Stimulated activated CD4-positive, alpha-beta T cell treated with anti-CD3 and anti-CD28 coated beads, Interleukin-15, amount 100 ng/mL, for 24 hours (primary cell): ENCODE data around the gene STT3B.

ENCODE experiments used
- DNase-seq: peaks from one replicate; pipeline ENCODE4 v3.0.0-alpha.2; 2020

Gene STT3B

DNA sequence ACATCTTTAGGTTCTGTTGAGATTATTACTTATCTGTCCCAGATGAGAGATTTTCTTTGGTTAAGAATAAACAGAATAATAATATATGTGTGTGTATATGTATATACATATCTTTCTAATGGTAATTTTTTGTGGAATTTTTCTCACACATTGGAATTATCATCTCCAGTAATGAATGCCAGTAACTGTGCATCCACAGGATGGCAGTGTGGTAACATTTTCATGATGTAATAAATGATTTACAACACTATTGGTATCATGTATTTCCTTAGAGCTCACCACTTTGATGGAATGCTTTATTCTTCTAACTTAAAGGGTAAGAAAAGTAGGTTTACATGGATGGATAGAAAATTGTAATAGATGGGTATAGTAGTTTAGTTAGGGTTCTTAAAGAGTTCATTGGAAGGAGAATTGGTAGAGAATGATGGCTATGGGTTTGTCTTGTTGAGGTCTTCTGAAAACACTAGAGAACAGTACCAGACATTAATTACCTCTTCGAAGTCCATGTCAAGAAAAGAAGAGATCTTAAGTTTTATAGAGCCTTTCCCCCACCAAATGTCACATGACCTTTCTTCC is 78.1 kb downstream of the STT3B start:
- DNase-seq, result no peak

DNA sequence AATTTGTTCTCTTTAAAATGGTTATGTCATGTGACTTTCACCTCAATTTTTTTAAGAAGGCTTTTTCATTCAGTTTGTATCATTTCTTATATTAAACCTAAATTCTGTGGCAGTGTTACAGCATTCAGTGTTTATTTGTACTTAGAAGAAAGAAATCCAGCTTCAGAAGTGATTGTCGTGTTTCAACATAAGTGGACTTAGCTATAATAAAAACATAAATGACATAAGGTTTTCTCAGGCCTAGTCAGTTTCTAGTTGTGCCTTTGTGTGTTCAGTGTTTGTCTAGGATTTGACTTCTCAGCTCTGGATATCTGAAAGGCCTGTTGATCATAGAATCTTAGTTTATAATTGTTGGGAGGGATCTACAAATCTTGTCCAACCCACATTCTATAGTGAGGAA is 80.5 kb downstream of the STT3B start:
- DNase-seq, result no peak

GRCh38 chr3:31613654-31614053 is 80.9 kb downstream of the STT3B start:
- no peak for DNase-seq

DNA sequence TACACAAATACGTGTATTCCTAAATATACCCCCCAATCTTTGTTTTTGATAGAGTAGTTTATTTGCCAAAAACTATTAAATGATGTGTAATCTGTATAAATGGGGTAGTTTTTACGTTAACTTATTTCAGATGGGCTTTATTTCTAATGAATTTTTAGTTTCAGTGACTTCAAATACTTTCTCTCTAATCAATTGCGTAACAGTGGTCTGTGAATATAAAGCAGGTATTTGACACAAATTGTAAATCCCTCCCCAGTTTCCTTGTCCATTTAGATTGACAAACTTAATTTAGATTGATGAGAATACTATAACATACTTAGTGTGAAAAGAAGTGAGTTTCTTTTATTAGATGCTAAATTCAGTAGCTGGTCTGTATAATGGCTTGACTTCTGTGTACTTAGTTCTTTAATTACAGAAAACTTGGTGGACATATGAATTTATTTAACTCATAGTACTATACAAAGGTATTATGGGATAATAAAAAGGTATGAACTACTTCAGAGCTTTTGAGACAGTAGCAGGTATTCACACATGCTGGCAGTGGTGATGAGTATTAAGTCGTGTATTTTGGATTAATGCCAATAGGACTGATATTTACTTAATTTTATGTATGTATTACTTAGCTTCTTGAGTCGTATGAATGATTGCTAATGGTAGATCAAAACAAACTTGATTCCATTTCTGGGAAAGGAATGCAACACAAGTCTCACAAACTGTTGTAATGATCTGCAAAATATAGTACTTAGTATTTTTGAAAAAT is 81.6 kb downstream of the STT3B start:
- no peak for DNase-seq

- no peak for DNase-seq
These were observed 82.5 kb downstream of the STT3B start for GRCh38 chr3:31615071-31615875.

DNA sequence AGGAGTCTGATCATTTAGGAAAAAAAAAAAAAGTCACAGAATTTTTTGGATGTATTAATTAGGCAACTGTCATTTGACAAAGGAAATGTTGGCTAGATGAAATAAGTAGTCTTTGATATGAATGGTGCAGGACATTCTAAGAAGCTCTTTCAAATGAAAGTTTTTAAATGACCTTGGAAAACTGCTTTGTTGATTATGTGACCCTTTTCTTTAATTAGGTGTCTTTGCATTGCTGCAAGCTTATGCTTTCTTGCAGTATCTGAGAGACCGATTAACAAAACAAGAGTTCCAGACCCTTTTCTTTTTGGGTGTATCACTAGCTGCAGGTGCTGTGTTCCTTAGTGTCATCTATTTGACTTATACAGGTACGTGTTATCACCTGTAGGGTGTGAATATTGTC is 84.0 kb downstream of the STT3B start:
- DNase-seq, result no peak

GRCh38 chr3:31620656-31621055 is 87.9 kb downstream of the STT3B start:
- DNase-seq, result no peak

DNA sequence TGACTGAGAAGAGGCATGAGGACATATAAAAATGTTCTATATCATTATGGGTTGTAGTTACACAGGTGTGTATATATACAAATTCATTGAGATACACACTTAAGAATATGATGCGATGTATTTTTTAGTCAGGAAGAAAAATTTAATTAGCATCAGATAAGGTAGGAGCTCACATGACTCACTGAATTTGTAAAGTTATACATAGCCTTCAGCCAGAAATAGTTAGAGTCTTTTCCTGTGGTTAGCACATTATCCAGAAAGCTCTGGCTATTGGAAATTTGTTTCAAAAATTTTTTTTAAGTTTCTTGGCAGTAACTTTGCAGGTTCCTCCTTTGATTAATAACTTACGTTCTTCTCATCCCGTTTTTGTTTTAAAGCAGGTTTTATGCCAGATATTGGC is 88.6 kb downstream of the STT3B start:
- DNase-seq, result no peak

DNA sequence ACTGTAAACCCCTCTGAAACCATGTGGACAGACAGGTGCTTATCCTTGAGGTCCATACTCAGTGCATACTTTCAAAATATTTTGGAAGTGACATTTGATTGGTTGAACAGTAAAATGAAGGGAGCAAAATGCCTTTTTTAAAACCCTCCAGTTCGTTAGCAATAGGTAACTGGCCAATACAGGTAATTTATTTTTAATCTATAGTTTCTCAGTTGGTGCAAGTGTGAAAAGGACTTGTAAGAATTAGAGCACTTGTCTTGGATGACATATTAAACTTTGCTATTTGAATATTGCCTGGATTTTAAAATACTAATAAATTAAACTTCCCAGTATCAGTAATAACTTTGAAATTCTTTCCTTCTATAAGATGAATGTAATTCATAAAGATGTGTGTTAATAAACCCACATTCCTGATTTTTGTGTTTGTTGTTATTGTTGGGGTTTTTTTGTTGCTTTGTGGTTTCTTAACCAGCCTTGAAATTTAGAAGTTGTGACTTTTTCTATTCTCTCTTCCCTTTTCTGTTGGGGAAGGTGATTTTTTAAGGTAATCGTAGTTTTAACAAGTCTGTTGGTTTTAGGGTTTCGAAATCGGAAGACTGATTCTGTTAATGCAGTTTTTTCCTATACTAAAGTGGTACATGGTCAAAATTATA is 90.0 kb downstream of the STT3B start:
- DNase-seq, result no peak

- DNase-seq, result no peak
These were observed 91.5 kb downstream of the STT3B start for GRCh38 chr3:31624083-31624709.

GRCh38 chr3:31625358-31625757 is 92.6 kb downstream of the STT3B start:
- no peak for DNase-seq

DNA sequence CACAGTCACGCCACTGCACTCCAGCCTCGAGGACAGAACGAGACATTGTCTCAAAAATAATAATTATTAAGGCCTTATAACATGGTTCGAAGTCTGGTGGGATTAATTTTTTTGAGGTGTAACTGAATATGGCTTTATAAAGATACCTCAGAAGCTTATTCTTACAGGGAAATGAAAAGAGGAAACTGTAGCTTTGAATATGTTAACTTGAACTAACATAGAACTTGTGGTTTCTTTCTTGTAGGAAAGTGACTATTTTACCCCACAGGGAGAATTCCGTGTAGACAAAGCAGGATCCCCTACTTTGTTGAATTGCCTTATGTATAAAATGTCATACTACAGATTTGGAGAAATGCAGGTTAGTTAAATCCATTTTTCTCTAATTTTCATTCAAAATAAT is 96.3 kb downstream of the STT3B start:
- no peak for DNase-seq

DNA sequence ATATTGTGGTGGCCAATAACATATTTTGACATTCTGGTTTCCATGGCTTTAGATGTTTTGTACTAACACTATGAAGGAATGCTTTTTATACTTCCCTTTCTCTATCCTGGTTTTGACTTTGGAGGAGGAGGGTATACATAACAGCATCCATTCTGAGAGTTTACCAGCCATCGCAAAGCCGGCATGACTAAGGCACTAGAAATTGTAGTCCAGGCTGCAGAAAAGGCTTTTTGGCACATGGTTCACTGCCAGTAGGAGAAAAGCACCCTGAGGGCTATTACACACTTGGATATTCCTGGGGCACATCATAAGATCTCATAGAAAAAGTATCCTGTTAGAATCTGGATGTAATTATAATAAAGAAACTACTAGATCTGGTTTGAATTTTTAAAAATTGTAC is 101.8 kb downstream of the STT3B start:
- no peak for DNase-seq

DNA sequence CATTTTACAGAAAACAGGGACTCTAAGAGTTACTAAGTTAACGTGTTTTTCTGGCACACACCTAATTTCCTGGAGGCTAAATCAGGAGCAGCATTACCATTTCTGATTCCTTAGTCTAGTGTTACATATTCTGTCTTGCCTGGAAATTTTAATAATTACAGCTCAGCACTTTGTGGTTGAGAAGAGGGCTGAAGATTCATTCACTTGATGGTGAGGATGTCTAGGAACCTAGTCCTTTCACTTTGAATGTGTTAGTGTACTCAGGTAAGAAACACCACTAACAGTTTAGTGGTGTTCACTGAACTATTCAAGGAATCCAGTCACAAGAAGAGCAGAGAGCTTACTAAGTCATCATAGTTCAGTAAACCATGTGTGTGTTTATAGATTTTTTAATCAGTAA is 102.8 kb downstream of the STT3B start:
- DNase-seq, result no peak

DNA sequence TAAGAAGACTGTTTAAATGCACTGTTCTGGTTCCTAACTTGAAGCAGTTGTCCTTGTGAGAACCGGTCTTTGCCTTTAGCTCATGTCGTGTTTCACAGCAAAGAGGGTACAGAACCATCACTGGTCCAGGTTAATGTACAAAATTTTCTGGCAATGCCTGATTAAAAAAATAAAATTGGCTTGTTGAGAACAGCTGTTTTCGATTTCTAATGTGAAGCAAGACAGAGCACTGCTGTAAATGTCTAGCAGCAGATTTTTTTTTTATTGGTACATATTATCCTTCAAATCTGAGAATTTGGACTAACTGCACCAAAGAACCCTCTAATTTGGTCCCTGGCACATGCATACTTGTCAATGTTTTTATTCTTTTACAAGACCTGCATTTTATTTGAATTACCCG is 103.3 kb downstream of the STT3B start:
- DNase-seq, result no peak

GRCh38 chr3:31636694-31637442 is 104.1 kb downstream of the STT3B start:
- no peak for DNase-seq

GRCh38 chr3:31639828-31640227 is 107.1 kb downstream of the STT3B start:
- no peak for DNase-seq

DNA sequence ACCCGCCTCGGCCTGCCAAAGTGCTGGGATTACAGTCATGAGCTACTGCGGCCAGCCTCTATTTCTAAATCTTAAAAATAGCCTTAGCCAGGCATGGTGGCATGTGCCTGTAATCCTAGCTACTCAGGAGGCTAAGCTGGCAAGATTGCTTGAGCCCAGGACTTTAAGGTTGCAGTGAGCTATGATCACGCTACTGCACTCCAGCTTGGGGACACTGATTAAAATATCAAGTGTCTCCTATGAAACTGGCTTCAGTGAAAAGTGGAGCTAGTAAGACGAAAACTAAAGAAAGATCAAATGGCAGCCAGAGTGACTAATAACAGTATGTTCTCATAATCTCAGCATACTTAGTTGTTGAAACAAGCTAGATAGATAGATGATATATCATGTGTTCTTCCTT is 112.5 kb downstream of the STT3B start:
- DNase-seq, result no peak

GRCh38 chr3:31648286-31648968 is 115.7 kb downstream of the STT3B start:
- DNase-seq, result no peak

GRCh38 chr3:31652296-31652695 is 119.6 kb downstream of the STT3B start:
- DNase-seq, result no peak

- DNase-seq, result no peak
These were observed 120.7 kb downstream of the STT3B start for GRCh38 chr3:31653464-31653863.

- DNase-seq, result no peak
These were observed 122.3 kb downstream of the STT3B start for GRCh38 chr3:31654998-31655397.
